GM12878 (cell line): ENCODE measurements around the gene KCNAB2. TPM values are rescaled to one million over a fixed set of nuclear protein-coding genes. Genes with fewer than 3 reads are reported as not detected.

ENCODE experiments used
- ATAC-seq: fragments of 200-7000 bp; cut with Tn5 transposase; 3 replicates; pipeline ENCODE4 v1.9.1; 2020; ENCODE audit warnings: mild to moderate bottlenecking, moderate library complexity
- BruUV-seq: library from RNA; stranded (reverse); fragments of 400-500 nt; replicated peaks from 2 replicates; lab custom pipeline; 2021; lab: Mats Ljungman, UMichigan
- CTCF ChIA-PET: fragments of 300-600 bp; sonication (Branson Sonifier 250); formaldehyde crosslinking; extraction: SDS; loops from one replicate; lab custom pipeline; 2021; ENCODE audit warnings: inconsistent platforms; lab: Yijun Ruan, JAX
- POLR2A ChIA-PET: fragments of 350-600 bp; formaldehyde crosslinking; extraction: SDS; loops from one replicate; lab custom pipeline; 2021; ENCODE audit warnings: inconsistent platforms; lab: Charles Lee
- RAD21 ChIA-PET: fragments of 300-600 bp; sonication (Branson Sonifier 250); formaldehyde crosslinking; loops from one replicate; lab custom pipeline; 2023; ENCODE audit warnings: antibody characterized with exemption; ENCODE audit not compliant: unreplicated experiment; lab: Charles Lee
- SMC1A ChIA-PET: fragments of 300-600 bp; sonication (Branson Sonifier 250); formaldehyde crosslinking; loops from one replicate; lab custom pipeline; 2023; ENCODE audit not compliant: unreplicated experiment, uncharacterized antibody; lab: Charles Lee
- DNase-seq: peaks from one replicate; pipeline ENCODE4 v3.0.0-alpha.2; 2011; ENCODE audit warnings: low read depth, low spot score
- FAIRE-seq: peaks from 3 replicates; lab custom pipeline; 2011; peaks lifted over from hg19 to GRCh38; lab: Jason Lieb, UNC
- H2AFZ ChIP-seq: 2 replicates; pipeline ENCODE4 v1.6.0; 2011; ENCODE audit warnings: low read depth, low read length, control low read depth; ENCODE audit not compliant: control insufficient read depth
- H3K27ac ChIP-seq: 2 replicates; pipeline ENCODE4 v1.5.1; 2011; ENCODE audit warnings: control low read depth; ENCODE audit not compliant: control insufficient read depth, insufficient read depth
- H3K27me3 ChIP-seq, 2 experiments: replicated peaks in 1 of 2; 2 replicates each; pipeline versions ENCODE4 v1.6.0 to v1.6.1; 2011; ENCODE audit warnings: low read length in 1 of 2; ENCODE audit not compliant: control insufficient read depth in 2 of 2, insufficient read depth in 2 of 2
- H3K36me3 ChIP-seq, 2 experiments: 2 replicates each; pipeline ENCODE4 v1.5.1; 2011; ENCODE audit warnings: low read length in 1 of 2; ENCODE audit not compliant: control insufficient read depth in 2 of 2, insufficient read depth in 2 of 2
- H3K4me1 ChIP-seq: 2 replicates; pipeline ENCODE4 v1.6.1; 2011; ENCODE audit warnings: mild to moderate bottlenecking, low read length, moderate library complexity, mixed read lengths; ENCODE audit not compliant: control insufficient read depth, insufficient read depth
- H3K4me2 ChIP-seq: 2 replicates; pipeline ENCODE4 v1.6.0; 2011; ENCODE audit warnings: control low read depth; ENCODE audit not compliant: control insufficient read depth, insufficient read depth
- H3K4me3 ChIP-seq: fragments of 200-600 bp; sonication (generic); 2 replicates; pipeline ENCODE4 v1.5.1; 2016
- H3K79me2 ChIP-seq: 2 replicates; pipeline ENCODE4 v1.6.0; 2011; ENCODE audit warnings: low read length; ENCODE audit not compliant: control insufficient read depth, insufficient read depth
- H3K9ac ChIP-seq: 2 replicates; pipeline ENCODE4 v1.8.0; 2011; ENCODE audit warnings: low read length, control low read depth, mixed read lengths; ENCODE audit not compliant: control insufficient read depth, insufficient read depth
- H3K9me3 ChIP-seq: replicated peaks from 3 replicates; pipeline ENCODE4 v1.5.1; 2011; ENCODE audit warnings: mild to moderate bottlenecking, low read length; ENCODE audit not compliant: control insufficient read depth, insufficient read depth
- H4K20me1 ChIP-seq: 2 replicates; pipeline ENCODE4 v1.6.0; 2011; ENCODE audit not compliant: control insufficient read depth, insufficient read depth
- ATF7 ChIP-seq: fragments of 450-650 bp; IDR thresholded peaks from 2 replicates; pipeline ENCODE4 v1.6.1; 2016; ENCODE audit warnings: low read depth, mild to moderate bottlenecking
- CBX5 ChIP-seq: sonication (generic); IDR thresholded peaks from 2 replicates; pipeline ENCODE4 v1.6.1; 2016; ENCODE audit warnings: low read depth, moderate library complexity, mild to moderate bottlenecking, inconsistent platforms
- NR2F1 ChIP-seq: fragments of 450-650 bp; conservative IDR thresholded peaks from 2 replicates; pipeline ENCODE4 v1.6.1; 2017; ENCODE audit warnings: mild to moderate bottlenecking
- PAX8 ChIP-seq: fragments of 450-650 bp; IDR thresholded peaks from 2 replicates; pipeline ENCODE4 v1.6.1; 2017; ENCODE audit warnings: mild to moderate bottlenecking, moderate library complexity
- POLR2AphosphoS5 ChIP-seq: IDR thresholded peaks from 2 replicates; pipeline ENCODE4 v1.6.1; 2011; ENCODE audit warnings: mild to moderate bottlenecking, low read length, inconsistent platforms
- SIX5 ChIP-seq: IDR thresholded peaks from 2 replicates; pipeline ENCODE4 v1.6.1; 2011; ENCODE audit warnings: mild to moderate bottlenecking, low read depth, low read length, moderate library complexity; ENCODE audit not compliant: severe bottlenecking
- SKIL ChIP-seq: fragments of 450-650 bp; IDR thresholded peaks from 2 replicates; pipeline ENCODE4 v1.6.1; 2017; ENCODE audit warnings: mild to moderate bottlenecking, low read depth, inconsistent platforms; ENCODE audit not compliant: poor library complexity, severe bottlenecking
- SMARCA5 ChIP-seq: fragments of 450-650 bp; IDR thresholded peaks from 2 replicates; pipeline ENCODE4 v1.6.1; 2017; ENCODE audit warnings: mild to moderate bottlenecking
- SMC3 ChIP-seq: IDR thresholded peaks from 2 replicates; pipeline ENCODE4 v1.6.1; 2011; ENCODE audit warnings: low read length, improper control_type of control experiment, borderline replicate concordance
- ZNF274 ChIP-seq: IDR thresholded peaks from one replicate; pipeline ENCODE4 v1.8.0; 2011; ENCODE audit not compliant: insufficient read length, insufficient read depth
- ZZZ3 ChIP-seq: IDR thresholded peaks from 2 replicates; pipeline ENCODE4 v1.6.1; 2011; ENCODE audit warnings: low read depth; ENCODE audit not compliant: control insufficient read depth, insufficient read length
- WGBS: methylation state at CpG from one replicate; pipeline ENCODE4 v1.1.6; 2016; ENCODE audit warnings: low lambda C conversion rate; ENCODE audit not compliant: insufficient replicate concordance, insufficient coverage; ENCODE audit errors: missing lambda C conversion rate; 5-methylcytosine and 5-hydroxymethylcytosine counted together
- in situ Hi-C: fragments of 300-500 bp; cut with MboI; formaldehyde crosslinking; loops from 9 replicates; pipeline ENCODE4 v1.14.3; 2018; ENCODE audit warnings: mixed read lengths
- intact Hi-C: fragments of 100-400 bp; cut with micrococcal nuclease; formaldehyde crosslinking; loops from one replicate; pipeline ENCODE4 v1.14.2; 2022; ENCODE audit not compliant: unreplicated experiment
- polyA plus RNA-seq, 11 experiments: library from polyadenylated mRNA; depleted of rRNA in 4 of 11; unstranded in 6 of 11; stranded (reverse) in 5 of 11; fragments of >200 nt; fragmentation: Nextera tagmentation in 4 of 11; fragmentation: Illumina TruSeq in 1 of 11; extraction: Ambion mirVana in 4 of 11; extraction: Trizol in 1 of 11; gene quantifications; 1 replicate in 1 of 11; 2 replicates in 10 of 11; pipeline versions ENCODE4 v1.2.1 to v1.2.3, GENCODE V29; 2011 to 2016; ENCODE audit warnings: inconsistent platforms in 2 of 11, missing spikeins in 2 of 11, low read depth in 1 of 11
- total RNA-seq, 4 experiments: library from RNA; depleted of rRNA in 3 of 4; stranded (reverse); fragments of >200 nt in 3 of 4; fragmentation: Illumina TruSeq in 1 of 4; extraction: Trizol in 1 of 4; gene quantifications; 2 replicates each; pipeline versions ENCODE4 v1.2.1 to v1.2.3, GENCODE V29; 2013 to 2021

KCNAB2 gene
- total and polyA plus RNA-seq, 10 of the 15 experiments (the other 5 are each of a cell fraction or from before 2014, with no cell fraction given) = 2.9 to 123 (median 62.4) TPM

- Histone ChIP-seq H3K36me3 (peaks cover 3 to 4% of the 10 kb centered on the region in 2 experiments; a peak in 2 of 4 replicates), H2AFZ (no peak overlapping the region)
- no peak for FAIRE-seq
- no peak for ATAC-seq
- TF ChIP-seq ATF7 (no peak), SMARCA5 (no peak), PAX8 (no peak), SKIL (no peak), ZZZ3 (no peak), NR2F1 (no peak), CBX5 (no peak), ZNF274 (no peak), SMC3 (no peak), POLR2AphosphoS5 (no peak), SIX5 (no peak)
- TF ChIP-seq, all 136 proteins: peak for 0
- Histone ChIP-seq H3K4me1 (peaks cover 10% of the 10 kb centered on the region), H3K9ac (no peak overlapping the region), H3K4me2 (no peak overlapping the region), H3K9me3 (no peaks in the 10 kb centered on the region), H3K27ac (no peak overlapping the region), H3K27me3 (no peaks in the 10 kb centered on the region), H3K4me3 (no peak overlapping the region), H4K20me1 (no peaks in the 10 kb centered on the region), H3K79me2 (peaks cover 30% of the 10 kb centered on the region)
- no peak for DNase-seq
- intact Hi-C loops = no loop called here
- ChIA-PET CTCF (no interaction called here), SMC1A (no interaction called here), RAD21 (no interaction called here), POLR2A (no interaction called here)
- WGBS = 98% methylated on average over 16 of the region's 16 CpGs
- in situ Hi-C loops = no loop called here
- BruUV-seq = no TSS peak
Measured at GRCh38 chr1:5996641-5997270, 48.9 kb upstream of the KCNAB2 start.
